Daoy (cell line): ENCODE results near the gene FAP. TPM values are rescaled to one million over a fixed set of nuclear protein-coding genes. Genes with fewer than 3 reads are reported as not detected.

Experiments
- DNase-seq: peaks from one replicate; pipeline ENCODE4 v3.0.0-alpha.2; 2015; ENCODE audit warnings: low read depth
- total RNA-seq: library from RNA; depleted of rRNA; stranded (reverse); fragments of >200 nt; shearing (Covaris generic); gene quantifications from 2 replicates; pipeline ENCODE4 v1.2.3, GENCODE V29; 2014

Gene FAP
- total RNA-seq, 1 experiment from 2014 or later = 10.1 TPM

GRCh38 chr2:162243715-162244114, 470 bp upstream of the FAP start:
- no peak for DNase-seq

- DNase-seq = no peak
Observed at GRCh38 chr2:162242586-162243280, 512 bp downstream of the FAP start.

- DNase-seq = no peak
Observed at GRCh38 chr2:162241571-162241970, 1.7 kb downstream of the FAP start.

- no peak for DNase-seq
Observed at GRCh38 chr2:162234620-162235462, 8.4 kb downstream of the FAP start.

GRCh38 chr2:162233197-162233596, 10.0 kb downstream of the FAP start:
- no peak for DNase-seq

- no peak for DNase-seq
Observed at GRCh38 chr2:162232671-162233070, 10.6 kb downstream of the FAP start.

GRCh38 chr2:162232027-162232426, 11.2 kb downstream of the FAP start:
- no peak for DNase-seq

GRCh38 chr2:162230761-162231160, 12.5 kb downstream of the FAP start:
- no peak for DNase-seq

GRCh38 chr2:162226836-162227235, 16.4 kb downstream of the FAP start:
- no peak for DNase-seq

GRCh38 chr2:162221064-162221463, 22.2 kb downstream of the FAP start:
- peak; percentile 67 for DNase-seq

- DNase-seq = no peak
Observed at GRCh38 chr2:162220368-162220767, 22.9 kb downstream of the FAP start.

GRCh38 chr2:162219426-162219825, 23.8 kb downstream of the FAP start:
- DNase-seq = no peak

GRCh38 chr2:162217598-162217997, 25.6 kb downstream of the FAP start:
- DNase-seq = no peak

- no peak for DNase-seq
Observed at GRCh38 chr2:162215162-162215561, 28.1 kb downstream of the FAP start.

- no peak for DNase-seq
Observed at GRCh38 chr2:162212366-162212765, 30.9 kb downstream of the FAP start.

- DNase-seq = no peak
Observed at GRCh38 chr2:162211732-162212131, 31.5 kb downstream of the FAP start.

- no peak for DNase-seq
Observed at GRCh38 chr2:162210385-162210784, 32.9 kb downstream of the FAP start.

GRCh38 chr2:162202203-162202602, 41.0 kb downstream of the FAP start:
- no peak for DNase-seq

- no peak for DNase-seq
Observed at GRCh38 chr2:162200636-162201035, 42.6 kb downstream of the FAP start.

- DNase-seq = no peak
Observed at GRCh38 chr2:162199913-162200312, 43.3 kb downstream of the FAP start.

GRCh38 chr2:162198239-162198638, 45.0 kb downstream of the FAP start:
- DNase-seq = no peak

GRCh38 chr2:162197069-162197825, 46.0 kb downstream of the FAP start:
- no peak for DNase-seq
